GM12801 (cell line): ENCODE data around the gene RNU2-63P.

Experiments used
- TF ChIP-seq, protein P1 (sequence below): IDR thresholded peaks from one replicate; pipeline ENCODE4 v1.5.1; 2011; ENCODE audit warnings: control low read depth; ENCODE audit not compliant: insufficient read length; ENCODE audit errors: extremely low read depth

The RNU2-63P gene

DNA sequence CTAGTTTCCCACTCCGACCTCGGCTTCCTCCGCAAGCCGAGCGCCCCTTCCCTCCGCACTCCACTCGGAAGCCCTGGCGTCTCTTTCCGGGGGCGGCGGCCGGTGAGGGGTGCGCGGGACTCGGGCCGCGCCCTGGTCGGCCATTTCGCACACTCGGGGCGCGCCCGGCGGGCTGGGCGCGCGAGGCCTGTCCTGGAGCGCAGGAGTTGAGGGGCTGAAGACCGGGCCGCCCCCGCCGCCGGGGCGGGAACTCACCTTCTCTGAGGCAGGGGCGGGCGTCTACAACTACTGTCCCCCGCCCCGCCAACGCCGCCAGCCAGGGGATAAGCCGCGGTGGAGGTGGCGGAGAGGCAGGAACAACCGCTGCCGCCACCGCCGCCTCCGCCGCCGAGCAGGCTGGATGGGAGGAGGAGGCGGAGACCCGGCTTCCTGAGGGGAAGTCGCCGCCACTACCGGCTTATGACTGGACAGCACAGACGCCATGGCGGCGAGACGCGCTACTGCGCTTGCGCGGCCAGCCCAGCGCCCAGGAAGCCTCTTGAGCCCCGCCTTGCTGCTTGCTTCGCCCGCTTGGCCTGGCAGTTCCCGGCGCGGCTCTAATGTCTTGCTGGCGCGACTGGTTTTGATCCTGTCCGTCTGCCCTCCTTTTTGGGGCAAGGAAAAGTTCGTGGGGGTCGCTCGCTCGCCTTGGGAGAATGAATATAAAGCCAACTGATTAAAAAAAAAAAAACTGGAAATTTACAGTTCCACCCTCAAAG is 39.2 kb upstream of the RNU2-63P start, which contains the start of gene KRCC1:
Gene KRCC1, minus strand, starts transcription at position 413 of the 758 bp plus-strand sequence. CDS start 27,220 bp downstream, outside the sequence.
- TF ChIP-seq, protein P1, sequence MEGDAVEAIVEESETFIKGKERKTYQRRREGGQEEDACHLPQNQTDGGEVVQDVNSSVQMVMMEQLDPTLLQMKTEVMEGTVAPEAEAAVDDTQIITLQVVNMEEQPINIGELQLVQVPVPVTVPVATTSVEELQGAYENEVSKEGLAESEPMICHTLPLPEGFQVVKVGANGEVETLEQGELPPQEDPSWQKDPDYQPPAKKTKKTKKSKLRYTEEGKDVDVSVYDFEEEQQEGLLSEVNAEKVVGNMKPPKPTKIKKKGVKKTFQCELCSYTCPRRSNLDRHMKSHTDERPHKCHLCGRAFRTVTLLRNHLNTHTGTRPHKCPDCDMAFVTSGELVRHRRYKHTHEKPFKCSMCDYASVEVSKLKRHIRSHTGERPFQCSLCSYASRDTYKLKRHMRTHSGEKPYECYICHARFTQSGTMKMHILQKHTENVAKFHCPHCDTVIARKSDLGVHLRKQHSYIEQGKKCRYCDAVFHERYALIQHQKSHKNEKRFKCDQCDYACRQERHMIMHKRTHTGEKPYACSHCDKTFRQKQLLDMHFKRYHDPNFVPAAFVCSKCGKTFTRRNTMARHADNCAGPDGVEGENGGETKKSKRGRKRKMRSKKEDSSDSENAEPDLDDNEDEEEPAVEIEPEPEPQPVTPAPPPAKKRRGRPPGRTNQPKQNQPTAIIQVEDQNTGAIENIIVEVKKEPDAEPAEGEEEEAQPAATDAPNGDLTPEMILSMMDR = no peak

DNA sequence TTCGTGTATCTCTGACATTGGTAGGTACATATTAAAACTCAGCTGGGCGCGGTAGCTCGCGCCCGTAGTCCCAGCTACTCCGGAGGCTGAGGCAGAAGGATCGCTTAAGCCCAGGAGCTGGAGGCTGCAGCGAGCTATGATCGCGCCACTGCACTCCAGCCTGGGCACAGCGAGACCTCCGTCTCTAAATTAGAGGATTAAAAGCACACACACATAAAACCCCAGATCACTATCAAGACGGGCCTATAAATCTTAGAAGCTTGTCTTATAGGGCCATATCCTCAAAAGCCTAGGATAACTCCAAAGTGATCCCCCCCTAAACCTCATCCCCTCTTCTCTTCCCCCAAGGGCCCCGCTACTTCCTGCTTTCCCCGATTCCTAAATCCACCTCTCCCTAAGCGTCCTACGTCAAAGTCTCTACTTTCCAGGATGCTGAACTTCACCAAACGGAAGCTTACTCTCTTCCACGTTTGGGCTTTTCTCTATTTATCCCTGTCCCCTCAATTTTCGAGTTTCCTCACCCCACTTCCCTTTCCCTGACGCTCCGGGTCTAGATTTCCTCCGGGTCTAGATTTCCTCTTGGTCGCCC is 38.5 kb upstream of the RNU2-63P start:
- TF ChIP-seq, protein P1 = no peak

DNA sequence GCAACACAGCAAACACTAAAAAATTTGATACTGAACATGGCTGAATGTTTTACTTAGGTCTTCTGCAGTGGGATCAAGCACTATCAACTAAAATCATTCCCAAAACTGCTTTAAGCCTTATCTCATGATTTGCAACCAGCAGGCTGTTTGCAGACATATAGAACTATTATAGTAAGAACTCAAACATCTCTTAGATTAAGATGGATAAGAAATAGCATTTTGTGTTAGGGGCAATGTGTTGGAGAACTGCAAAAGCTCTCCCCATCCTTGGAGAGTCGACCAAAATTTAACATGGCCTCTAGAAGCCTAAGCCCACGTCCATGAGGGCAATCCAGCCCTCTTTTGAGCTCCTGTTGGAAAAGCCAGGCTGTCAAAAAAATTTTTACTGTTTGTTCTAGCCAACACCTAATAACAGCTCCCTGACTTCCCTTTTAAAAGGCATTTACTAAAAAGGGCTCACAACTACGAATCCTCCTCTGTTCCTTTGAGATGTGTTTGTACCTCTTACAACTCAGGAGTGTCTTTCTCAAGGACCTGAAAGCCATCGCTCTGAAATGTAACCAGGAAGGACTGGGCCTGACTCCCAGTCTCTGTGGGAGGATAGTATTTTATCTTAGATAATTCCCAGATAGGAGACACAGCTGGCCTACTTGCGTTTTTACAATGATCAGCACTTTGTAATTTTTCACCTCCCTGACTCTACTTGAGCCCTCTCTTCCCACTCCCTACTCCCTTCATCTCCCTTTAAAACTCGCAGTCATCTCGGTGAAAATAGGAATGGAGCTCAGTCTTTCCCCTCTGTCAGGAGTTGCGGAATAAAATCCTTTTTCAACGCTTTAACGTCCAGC is 37.8 kb upstream of the RNU2-63P start:
- TF ChIP-seq, protein P1 = no peak

DNA sequence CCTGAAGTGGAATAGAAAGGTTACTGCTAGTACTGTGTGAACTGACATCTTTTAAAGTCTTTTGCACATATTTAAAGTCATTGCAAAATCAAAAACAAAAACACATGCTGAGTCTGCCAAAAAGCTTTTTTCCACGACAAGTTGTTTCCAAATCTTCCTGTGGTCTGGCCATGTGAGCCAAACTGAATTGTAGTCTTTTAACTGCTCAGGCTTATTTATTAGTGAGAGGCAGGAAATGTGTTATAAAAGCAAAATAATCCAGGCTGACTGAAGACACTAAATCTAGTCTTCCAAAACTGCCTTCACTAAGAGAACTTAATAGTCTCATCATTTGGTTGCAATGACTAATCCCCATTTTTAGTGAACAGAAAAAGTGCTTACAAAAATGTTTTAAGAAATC is 36.9 kb upstream of the RNU2-63P start:
- TF ChIP-seq, protein P1 = no peak

DNA sequence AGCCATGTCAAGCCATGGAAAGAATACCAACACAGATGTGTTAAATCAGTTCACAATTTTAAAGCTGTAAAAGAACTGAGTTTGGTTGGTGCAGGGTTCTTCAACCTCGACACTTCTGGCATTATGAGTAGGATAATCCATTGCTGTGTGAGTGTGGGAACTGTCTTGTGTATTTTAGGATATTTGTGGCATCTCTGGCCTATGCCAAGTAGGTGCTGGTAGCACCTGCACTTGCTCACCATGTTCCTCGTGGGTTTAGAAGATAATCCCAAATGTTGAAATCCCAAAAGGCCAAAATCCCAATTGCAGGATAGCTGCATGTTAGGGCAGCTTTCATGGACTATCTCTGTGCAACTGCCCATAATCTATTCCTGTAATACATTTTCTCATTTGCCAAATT is 35.4 kb upstream of the RNU2-63P start:
- TF ChIP-seq, protein P1 = no peak

DNA sequence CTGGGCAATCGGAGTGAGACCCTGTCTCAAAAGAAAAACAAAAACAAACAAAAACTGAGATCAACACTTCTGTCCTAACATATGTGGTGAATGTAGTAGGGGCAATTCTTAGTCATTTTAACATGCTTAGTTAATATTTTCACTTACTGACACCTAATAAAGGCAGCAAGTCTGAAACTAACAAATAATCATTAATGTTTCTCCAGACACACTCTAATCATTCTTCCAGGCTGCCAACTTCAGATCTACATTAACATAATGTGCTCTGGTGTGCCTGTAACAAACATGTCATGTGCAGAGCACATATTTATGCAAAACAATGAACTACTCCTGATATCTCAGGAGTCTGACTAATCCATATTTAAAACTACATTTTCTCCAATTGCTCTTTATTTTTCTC is 33.3 kb upstream of the RNU2-63P start:
- TF ChIP-seq, protein P1 = no peak

DNA sequence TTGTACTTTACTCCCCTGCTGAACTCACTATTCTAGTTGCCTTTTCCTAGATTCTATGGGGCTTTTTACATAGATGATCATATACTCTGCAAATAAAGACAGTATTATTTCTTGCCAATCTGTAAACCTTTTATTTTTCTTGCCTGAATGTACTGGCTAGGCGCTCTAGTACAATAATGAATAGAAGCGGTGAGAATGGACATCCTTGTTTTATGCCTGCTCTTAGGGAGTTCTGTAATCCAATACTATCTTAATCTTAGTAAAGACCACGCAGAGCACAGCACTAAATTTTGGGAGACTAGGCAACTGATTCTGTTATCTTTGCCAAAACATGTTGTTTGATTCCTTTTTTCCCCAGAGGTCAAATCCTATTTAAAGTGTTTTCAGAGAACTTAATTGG is 32.2 kb upstream of the RNU2-63P start:
- TF ChIP-seq, protein P1 = no peak
